Stomach (tissue), 4 donors: ENCODE data around the gene FOXJ3.

ENCODE experiments used
- POLR2A ChIP-seq, 4 donors: fragments of 450-650 bp; IDR thresholded peaks; one replicate each; pipeline ENCODE4 v1.6.1; 2016; ENCODE audit warnings: antibody characterized with exemption in 4 of 4, control low read depth in 2 of 4, mild to moderate bottlenecking in 1 of 4, moderate library complexity in 1 of 4
- TF ChIP-seq, protein P1 (sequence below), 7 experiments: fragments of 450-650 bp in 4 of 7; fragments of 200-600 bp in 3 of 7; sonication (generic) in 3 of 7; IDR thresholded peaks; one replicate each; pipeline ENCODE4 v1.5.1; 2016 to 2019; ENCODE audit warnings: antibody characterized with exemption in 7 of 7, control low read depth in 2 of 7, mild to moderate bottlenecking in 1 of 7

DNA sequence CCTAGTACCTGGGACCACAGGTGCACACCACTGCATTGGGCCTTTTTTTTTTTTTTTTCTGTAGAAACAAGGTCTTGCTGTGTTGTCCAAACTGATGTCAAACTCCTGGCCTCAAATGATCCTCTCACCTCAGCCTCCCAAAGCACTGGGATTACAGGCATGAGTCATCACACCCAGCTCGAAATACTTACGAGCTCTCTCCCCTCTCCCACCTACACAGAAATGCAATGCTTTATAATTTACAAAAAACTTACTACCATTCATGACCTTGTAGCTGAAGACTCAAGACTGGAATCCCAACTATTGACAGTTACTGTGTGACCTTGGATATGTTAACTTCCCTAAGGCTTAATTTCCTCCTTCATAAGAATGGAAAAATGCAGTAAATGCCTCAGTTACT lies 18.7 kb downstream of the FOXJ3 start:
- TF ChIP-seq, protein P1, sequence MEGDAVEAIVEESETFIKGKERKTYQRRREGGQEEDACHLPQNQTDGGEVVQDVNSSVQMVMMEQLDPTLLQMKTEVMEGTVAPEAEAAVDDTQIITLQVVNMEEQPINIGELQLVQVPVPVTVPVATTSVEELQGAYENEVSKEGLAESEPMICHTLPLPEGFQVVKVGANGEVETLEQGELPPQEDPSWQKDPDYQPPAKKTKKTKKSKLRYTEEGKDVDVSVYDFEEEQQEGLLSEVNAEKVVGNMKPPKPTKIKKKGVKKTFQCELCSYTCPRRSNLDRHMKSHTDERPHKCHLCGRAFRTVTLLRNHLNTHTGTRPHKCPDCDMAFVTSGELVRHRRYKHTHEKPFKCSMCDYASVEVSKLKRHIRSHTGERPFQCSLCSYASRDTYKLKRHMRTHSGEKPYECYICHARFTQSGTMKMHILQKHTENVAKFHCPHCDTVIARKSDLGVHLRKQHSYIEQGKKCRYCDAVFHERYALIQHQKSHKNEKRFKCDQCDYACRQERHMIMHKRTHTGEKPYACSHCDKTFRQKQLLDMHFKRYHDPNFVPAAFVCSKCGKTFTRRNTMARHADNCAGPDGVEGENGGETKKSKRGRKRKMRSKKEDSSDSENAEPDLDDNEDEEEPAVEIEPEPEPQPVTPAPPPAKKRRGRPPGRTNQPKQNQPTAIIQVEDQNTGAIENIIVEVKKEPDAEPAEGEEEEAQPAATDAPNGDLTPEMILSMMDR (IDR thresholded peaks at IDR 0.05), result no peak
- TF ChIP-seq POLR2A (IDR thresholded peaks at IDR 0.05), result no peak
